K562 (cell line): ENCODE data around the gene RUVBL1. TPM values are rescaled to one million over a fixed set of nuclear protein-coding genes. Genes with fewer than 3 reads are reported as not detected.
A peak's percentile ranks its signal among the peaks of the same experiment; 100 is the strongest.

ENCODE experiments used
- ARHGAP35 ChIP-seq: fragments of 450-650 bp; IDR thresholded peaks from 2 replicates; pipeline ENCODE4 v1.6.1; 2018; ENCODE audit not compliant: partially characterized antibody
- ARID3B ChIP-seq: fragments of 250-450 bp; sonication (Bioruptor Pico); IDR thresholded peaks from 2 replicates; pipeline ENCODE4 v1.4.0; 2020; ENCODE audit warnings: borderline replicate concordance
- ATF7 ChIP-seq: fragments of 450-650 bp; IDR thresholded peaks from 2 replicates; pipeline ENCODE4 v1.7.1; 2014; ENCODE audit warnings: mild to moderate bottlenecking, moderate library complexity
- BDP1 ChIP-seq: IDR thresholded peaks from 3 replicates; pipeline ENCODE4 v1.6.1; 2011; ENCODE audit not compliant: insufficient read length, insufficient read depth
- CBFA2T3 ChIP-seq: fragments of 450-650 bp; IDR thresholded peaks from 2 replicates; pipeline ENCODE4 v1.6.1; 2017
- CREB3L1 ChIP-seq: fragments of 450-650 bp; IDR thresholded peaks from 2 replicates; pipeline ENCODE4 v1.6.1; 2014; ENCODE audit warnings: low read depth, mild to moderate bottlenecking, moderate library complexity, borderline replicate concordance
- DIDO1 ChIP-seq: fragments of 450-650 bp; IDR thresholded peaks from 2 replicates; pipeline ENCODE4 v1.6.1; 2016; ENCODE audit warnings: low read depth, missing biosample characterization, missing genetic modification characterization
- E2F8 ChIP-seq: fragments of 450-650 bp; IDR thresholded peaks from 2 replicates; pipeline ENCODE4 v1.7.1; 2018; ENCODE audit warnings: mild to moderate bottlenecking, low read depth; ENCODE audit not compliant: partially characterized antibody
- ETV5 ChIP-seq: sonication (generic); formaldehyde crosslinking; IDR thresholded peaks from 2 replicates; pipeline ENCODE4 v1.4.0; 2020; ENCODE audit warnings: low read depth, mild to moderate bottlenecking, missing genetic modification reagents
- JUN ChIP-seq, 2 experiments: sonication (generic) in 1 of 2; formaldehyde crosslinking in 1 of 2; IDR thresholded peaks; 2 replicates each; pipeline versions ENCODE4 v1.6.1 to v1.8.0; 2012 to 2022; ENCODE audit warnings: borderline replicate concordance in 2 of 2, mild to moderate bottlenecking in 2 of 2, improper control_type of control experiment in 1 of 2, low read depth in 1 of 2, low read length in 1 of 2, missing genetic modification reagents in 1 of 2
- MTF1 ChIP-seq: fragments of 250-450 bp; sonication (Bioruptor Pico); IDR thresholded peaks from 2 replicates; pipeline ENCODE4 v1.9.0; 2021; ENCODE audit warnings: moderate library complexity, mild to moderate bottlenecking, inconsistent platforms, borderline replicate concordance
- PBX2 ChIP-seq, 2 experiments: IDR thresholded peaks in 1 of 2; conservative IDR thresholded peaks in 1 of 2; 2 replicates each; pipeline ENCODE4 v1.6.1; 2016; ENCODE audit warnings: low read depth in 2 of 2, mild to moderate bottlenecking in 1 of 2, missing compliant biosample characterization in 1 of 2, missing genetic modification characterization in 1 of 2, moderate library complexity in 1 of 2
- RAD21 ChIP-seq, 2 experiments: fragments of 250-450 bp in 1 of 2; fragments of 450-650 bp in 1 of 2; sonication (Bioruptor Pico) in 1 of 2; formaldehyde crosslinking in 1 of 2; IDR thresholded peaks in 1 of 2; conservative IDR thresholded peaks in 1 of 2; 2 replicates each; pipeline versions ENCODE4 v1.4.0 to v1.8.0; 2020 to 2022; ENCODE audit warnings: mild to moderate bottlenecking in 2 of 2, moderate library complexity in 1 of 2
- SLC30A9 ChIP-seq: fragments of 250-450 bp; sonication (Bioruptor Pico); IDR thresholded peaks from 2 replicates; pipeline ENCODE4 v1.8.0; 2022; ENCODE audit warnings: mild to moderate bottlenecking, moderate library complexity
- WHSC1 ChIP-seq: IDR thresholded peaks from one replicate; pipeline ENCODE4 v1.6.1; 2012; ENCODE audit warnings: low read length, control low read depth, inconsistent platforms
- ZNF174 ChIP-seq: fragments of 250-450 bp; sonication (Bioruptor Pico); IDR thresholded peaks from 2 replicates; pipeline ENCODE4 v1.4.0; 2020; ENCODE audit warnings: mild to moderate bottlenecking
- polyA plus RNA-seq, 8 experiments: library from polyadenylated mRNA; depleted of rRNA in 4 of 8; stranded (reverse) in 5 of 8; unstranded in 3 of 8; fragments of >200 nt; fragmentation: Nextera tagmentation in 2 of 8; fragmentation: Illumina TruSeq in 1 of 8; extraction: Ambion mirVana in 2 of 8; extraction: Trizol in 1 of 8; gene quantifications; 2 replicates each; pipeline versions ENCODE4 v1.2.1 to v1.2.3, GENCODE V29; 2011 to 2014; ENCODE audit warnings: inconsistent platforms in 1 of 8, missing spikeins in 1 of 8
- total RNA-seq, 7 experiments: library from RNA; depleted of rRNA in 6 of 7; stranded (reverse); fragments of >200 nt in 6 of 7; fragmentation: Illumina TruSeq in 2 of 7; extraction: Trizol in 2 of 7; gene quantifications; 2 replicates each; pipeline versions ENCODE4 v1.2.1 to v1.2.3, GENCODE V29; 2011 to 2021; ENCODE audit warnings: low replicate concordance in 1 of 7

The RUVBL1 gene
- total and polyA plus RNA-seq, 9 of the 15 experiments (the other 6 are each of a cell fraction or from before 2014, with no cell fraction given) = 20.7 to 147 (median 113) TPM

GRCh38 chr3:128076483-128077201, 47.0 kb downstream of the RUVBL1 start (continued):
- TF ChIP-seq E2F8 = no peak
- no peak for TF ChIP-seq ETV5 (CRISPR knock-in tag)
- no peak for TF ChIP-seq SLC30A9
- no peak for TF ChIP-seq MTF1 (CRISPR knock-in tag)
- TF ChIP-seq CREB3L1 = peak; percentile 38; the same call in 1 of the 2 replicates
- TF ChIP-seq ARID3B (CRISPR knock-in tag) = no peak
- TF ChIP-seq PBX2 (CRISPR knock-in tag; IDR thresholded peaks at IDR 0.05; ENCODE audit: low read depth) = peak; percentile 82
- TF ChIP-seq PBX2 (tag; conservative IDR thresholded peaks at IDR 0.05; ENCODE audit: low read depth) = peak; percentile 68
- peak; percentile 73; the same call in 1 of the 2 replicates for TF ChIP-seq JUN (IDR thresholded peaks at IDR 0.05; ENCODE audit: borderline replicate concordance, low read depth, low read length)
- TF ChIP-seq JUN (CRISPR knock-in tag; IDR thresholded peaks at IDR 0.05; ENCODE audit: borderline replicate concordance) = no peak
- TF ChIP-seq CBFA2T3 = peak; percentile 64
- TF ChIP-seq WHSC1 = no peak
- no peak for TF ChIP-seq ARHGAP35
- no peak for TF ChIP-seq BDP1
- peak; percentile 70; the same call in 1 of the 2 replicates for TF ChIP-seq ATF7
- no peak for TF ChIP-seq RAD21 (CRISPR knock-in tag; conservative IDR thresholded peaks at IDR 0.05 in 1 of 2, IDR thresholded peaks at IDR 0.05 in 1 of 2)
- no peak for TF ChIP-seq ZNF174 (CRISPR knock-in tag)
- TF ChIP-seq DIDO1 (tag) = no peak
